Mesothelial cell of epicardium (in vitro differentiated cells): ENCODE results near the gene RAD51B. TPM values are rescaled to one million over a fixed set of nuclear protein-coding genes. Genes with fewer than 3 reads are reported as not detected.

Source experiments
- DNase-seq, 2 experiments: peaks; one replicate each; pipeline ENCODE4 v3.0.0; 2021; ENCODE audit warnings: low spot score in 2 of 2; ENCODE audit not compliant: unreplicated experiment in 2 of 2
- H3K27ac Mint-ChIP-seq: 2 replicates; pipeline ENCODE4 v1.8.0; 2021; ENCODE audit warnings: mixed read lengths
- H3K27me3 Mint-ChIP-seq: 2 replicates; pipeline ENCODE4 v1.8.0; 2021; ENCODE audit warnings: low read depth, mixed read lengths
- H3K36me3 Mint-ChIP-seq: 2 replicates; pipeline ENCODE4 v1.8.0; 2021; ENCODE audit warnings: mixed read lengths
- H3K4me1 Mint-ChIP-seq: 2 replicates; pipeline ENCODE4 v1.8.0; 2021; ENCODE audit warnings: mixed read lengths
- H3K4me3 Mint-ChIP-seq: 2 replicates; pipeline ENCODE4 v1.8.0; 2021; ENCODE audit warnings: mild to moderate bottlenecking, moderate library complexity, mixed read lengths
- H3K9me3 Mint-ChIP-seq: 2 replicates; pipeline ENCODE4 v1.8.0; 2021; ENCODE audit warnings: mixed read lengths
- CTCF ChIP-seq: fragments of 200-600 bp; sonication (generic); IDR thresholded peaks from one replicate; pipeline ENCODE4 v1.5.0; 2021; ENCODE audit warnings: antibody characterized with exemption; ENCODE audit not compliant: unreplicated experiment
- total RNA-seq: library from RNA; stranded (reverse); gene quantifications from 3 replicates; pipeline ENCODE4 v1.2.1, GENCODE V29; 2021

Gene RAD51B
- total RNA-seq, 1 donor from 2014 or later: 34.7 TPM

GRCh38 chr14:68655911-68656316, 836.3 kb downstream of the RAD51B start:
- Mint-ChIP-seq H3K4me3 (no peak overlapping the region), H3K9me3 (no peaks in the 10 kb centered on the region), H3K27ac (peak overlapping the region; percentile 95), H3K4me1 (peaks cover 83% of the 10 kb centered on the region), H3K36me3 (no peaks in the 10 kb centered on the region), H3K27me3 (no peaks in the 10 kb centered on the region)
- no peak for TF ChIP-seq CTCF
- peak in 1 of 2 experiments; percentile 30 for DNase-seq

- no peaks in the 10 kb centered on the region for H3K36me3 Mint-ChIP-seq
- no peak for TF ChIP-seq CTCF
- no peak overlapping the region for H3K27ac Mint-ChIP-seq
- peak in 1 of 2 experiments; percentile 21 for DNase-seq
- H3K4me3 Mint-ChIP-seq: no peak overlapping the region
- H3K27me3 Mint-ChIP-seq: no peaks in the 10 kb centered on the region
- H3K9me3 Mint-ChIP-seq: no peaks in the 10 kb centered on the region
- peaks cover 78% of the 10 kb centered on the region for H3K4me1 Mint-ChIP-seq
These were observed 836.9 kb downstream of the RAD51B start for GRCh38 chr14:68656452-68656851.

- peak in 1 of 2 experiments; percentile 19 for DNase-seq
- H3K36me3 Mint-ChIP-seq: no peaks in the 10 kb centered on the region
- no peak for TF ChIP-seq CTCF
- no peaks in the 10 kb centered on the region for H3K9me3 Mint-ChIP-seq
- H3K27ac Mint-ChIP-seq: peak overlapping the region; percentile 97
- no peaks in the 10 kb centered on the region for H3K27me3 Mint-ChIP-seq
- H3K4me1 Mint-ChIP-seq: peaks cover 78% of the 10 kb centered on the region
- no peak overlapping the region for H3K4me3 Mint-ChIP-seq
These were observed 837.9 kb downstream of the RAD51B start for GRCh38 chr14:68657300-68658028.

GRCh38 chr14:68658029-68658509, 838.5 kb downstream of the RAD51B start:
- peaks cover 76% of the 10 kb centered on the region for H3K4me1 Mint-ChIP-seq
- H3K27me3 Mint-ChIP-seq: no peaks in the 10 kb centered on the region
- H3K27ac Mint-ChIP-seq: peak overlapping the region; percentile 97
- H3K36me3 Mint-ChIP-seq: no peaks in the 10 kb centered on the region
- no peak overlapping the region for H3K4me3 Mint-ChIP-seq
- TF ChIP-seq CTCF: no peak
- no peaks in the 10 kb centered on the region for H3K9me3 Mint-ChIP-seq
- DNase-seq: no peak

- Mint-ChIP-seq H3K9me3 (no peaks in the 10 kb centered on the region), H3K36me3 (no peaks in the 10 kb centered on the region), H3K27ac (peak overlapping the region; percentile 97), H3K4me1 (peaks cover 79% of the 10 kb centered on the region), H3K4me3 (peak overlapping the region; percentile 39), H3K27me3 (no peaks in the 10 kb centered on the region)
- peak in 1 of 2 experiments; percentile 70 for DNase-seq
- TF ChIP-seq CTCF: no peak
These were observed 839.7 kb downstream of the RAD51B start for GRCh38 chr14:68658943-68659931.
